Mononuclear cell (primary cell): ENCODE data around the gene NT5DC3. TPM values are rescaled to one million over a fixed set of nuclear protein-coding genes. Genes with fewer than 3 reads are reported as not detected.

ENCODE experiments used
- H3K27me3 ChIP-seq: 2 replicates; pipeline ENCODE4 v1.6.0; 2011; ENCODE audit warnings: low read length, control low read depth; ENCODE audit not compliant: insufficient read depth
- H3K4me1 ChIP-seq: 2 replicates; pipeline ENCODE4 v1.5.1; 2011; ENCODE audit warnings: mild to moderate bottlenecking, low read length, control low read depth; ENCODE audit not compliant: insufficient read depth
- H3K4me3 ChIP-seq: 2 replicates; pipeline ENCODE4 v1.5.1; 2011; ENCODE audit warnings: mild to moderate bottlenecking, low read length, moderate library complexity
- H3K9me3 ChIP-seq: 2 replicates; pipeline ENCODE4 v1.5.1; 2011; ENCODE audit warnings: low read depth, mild to moderate bottlenecking, control low read depth, low read length
- total RNA-seq: library from RNA; depleted of rRNA; stranded (reverse); fragments of >200 nt; gene quantifications from one replicate; pipeline ENCODE4 v1.2.3, GENCODE V29; 2012

The NT5DC3 gene
- total RNA-seq, 1 donor: 1.9 TPM

DNA sequence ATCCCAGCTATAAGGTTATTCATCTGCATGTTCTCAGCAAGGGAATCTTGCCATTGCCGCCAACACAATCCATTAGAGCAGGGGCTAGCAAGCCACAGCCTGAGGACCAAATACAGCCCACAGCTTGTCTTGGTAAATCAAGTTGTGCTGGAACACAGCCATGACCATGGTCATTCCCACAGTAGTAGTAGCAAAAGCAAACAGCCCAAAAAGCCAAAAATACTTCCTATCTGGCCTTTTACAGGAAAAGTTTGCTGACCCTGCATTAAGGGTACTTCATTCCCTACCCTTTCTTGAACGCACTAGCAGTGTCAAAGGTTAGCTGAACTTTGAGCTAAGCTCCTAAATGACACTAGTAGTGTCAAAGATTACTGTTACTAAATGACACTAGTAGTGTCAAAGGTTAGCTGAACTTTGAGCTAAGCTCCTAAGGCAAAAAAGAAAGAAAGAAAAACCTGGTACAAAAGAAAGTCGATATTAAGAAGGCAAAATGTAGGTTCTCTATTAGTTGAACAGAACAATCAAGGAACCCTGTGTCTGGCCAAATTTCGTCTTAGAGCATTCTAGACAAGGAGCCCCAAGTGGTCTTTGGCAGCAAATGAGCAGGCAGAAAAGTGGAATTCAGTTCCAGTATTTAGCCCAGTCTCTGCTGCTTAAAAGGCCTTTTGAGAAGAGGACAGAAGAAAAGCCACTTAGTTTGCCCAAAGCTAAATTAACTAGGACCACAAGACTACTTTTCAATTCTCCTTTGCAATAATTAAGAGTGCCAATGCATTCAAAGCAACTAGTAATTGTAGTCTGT is 67.7 kb downstream of the NT5DC3 start:
- Histone ChIP-seq H3K27me3 (no peaks in the 10 kb centered on the region), H3K9me3 (no peaks in the 10 kb centered on the region), H3K4me3 (no peak overlapping the region), H3K4me1 (no peaks in the 10 kb centered on the region)

DNA sequence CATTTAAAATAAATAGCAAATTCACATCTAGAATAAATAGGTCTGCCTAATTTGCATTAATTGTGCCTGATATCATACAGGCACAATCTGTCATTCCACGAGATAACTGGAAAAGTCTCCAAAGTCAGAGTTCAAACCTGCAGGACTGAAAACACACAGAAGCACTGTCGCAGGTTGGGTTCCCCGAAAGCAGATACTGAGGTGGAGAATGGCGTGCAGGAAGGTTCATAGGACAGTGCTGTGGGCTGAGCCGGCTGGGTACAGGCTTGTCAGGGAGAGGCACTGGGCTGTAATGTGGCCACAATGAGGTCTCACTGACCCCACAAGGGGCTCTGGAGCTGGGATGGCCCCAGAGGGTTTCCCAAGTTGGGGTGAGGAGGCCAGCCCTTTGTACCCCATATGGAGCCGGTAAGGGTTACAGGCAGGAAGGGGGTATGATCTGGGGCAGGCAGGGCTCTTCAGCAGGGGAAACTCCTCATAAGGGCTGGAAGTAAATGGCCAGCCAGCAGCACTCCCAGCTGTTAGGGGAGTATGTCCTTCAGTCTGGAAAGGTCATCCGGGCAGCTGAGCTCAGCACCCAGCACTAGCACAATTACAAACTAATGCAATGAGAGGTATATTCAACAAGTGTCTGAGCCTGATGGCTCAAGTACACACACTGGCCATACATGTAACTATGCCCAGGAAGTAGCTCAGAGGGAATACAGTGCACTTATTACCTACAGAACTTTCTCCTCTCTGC is 68.5 kb downstream of the NT5DC3 start:
- Histone ChIP-seq H3K27me3 (no peaks in the 10 kb centered on the region), H3K9me3 (no peaks in the 10 kb centered on the region), H3K4me3 (no peak overlapping the region), H3K4me1 (no peaks in the 10 kb centered on the region)

- no peak overlapping the region for H3K4me3 ChIP-seq
- no peaks in the 10 kb centered on the region for H3K27me3 ChIP-seq
- H3K9me3 ChIP-seq: no peaks in the 10 kb centered on the region
- no peaks in the 10 kb centered on the region for H3K4me1 ChIP-seq
Measured at GRCh38 chr12:103771466-103771865, 69.6 kb downstream of the NT5DC3 start.

- no peaks in the 10 kb centered on the region for H3K27me3 ChIP-seq
- H3K9me3 ChIP-seq: no peaks in the 10 kb centered on the region
- no peaks in the 10 kb centered on the region for H3K4me1 ChIP-seq
- no peak overlapping the region for H3K4me3 ChIP-seq
Measured at GRCh38 chr12:103769240-103769945, 71.6 kb downstream of the NT5DC3 start.

- Histone ChIP-seq H3K4me1 (no peaks in the 10 kb centered on the region), H3K27me3 (no peaks in the 10 kb centered on the region), H3K4me3 (no peak overlapping the region), H3K9me3 (no peaks in the 10 kb centered on the region)
Measured at GRCh38 chr12:103768467-103769123, 72.4 kb downstream of the NT5DC3 start.

- H3K4me3 ChIP-seq: no peak overlapping the region
- H3K4me1 ChIP-seq: no peaks in the 10 kb centered on the region
- H3K9me3 ChIP-seq: no peaks in the 10 kb centered on the region
- no peaks in the 10 kb centered on the region for H3K27me3 ChIP-seq
Measured at GRCh38 chr12:103766028-103766427, 75.0 kb downstream of the NT5DC3 start.

DNA sequence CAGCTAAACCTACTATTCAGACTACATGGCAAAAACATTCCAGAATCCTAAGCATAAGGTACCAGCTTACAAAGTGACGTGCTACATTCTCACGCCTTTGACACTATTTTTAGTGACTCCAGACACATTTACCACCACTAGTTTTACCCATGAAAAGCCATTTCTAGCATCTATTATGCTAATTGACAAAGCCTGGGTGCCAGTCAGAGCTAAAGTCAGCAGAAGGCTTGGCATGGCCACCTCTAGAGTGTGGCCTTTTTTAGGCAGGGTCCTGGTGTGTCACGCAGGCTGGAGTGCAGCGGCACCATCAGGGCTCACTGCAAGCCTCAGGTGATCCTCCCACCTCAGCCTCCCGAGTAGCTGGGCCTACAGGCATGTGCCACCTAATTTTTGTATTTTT is 75.7 kb downstream of the NT5DC3 start:
- H3K27me3 ChIP-seq: no peaks in the 10 kb centered on the region
- no peak overlapping the region for H3K4me3 ChIP-seq
- no peaks in the 10 kb centered on the region for H3K4me1 ChIP-seq
- H3K9me3 ChIP-seq: no peaks in the 10 kb centered on the region

DNA sequence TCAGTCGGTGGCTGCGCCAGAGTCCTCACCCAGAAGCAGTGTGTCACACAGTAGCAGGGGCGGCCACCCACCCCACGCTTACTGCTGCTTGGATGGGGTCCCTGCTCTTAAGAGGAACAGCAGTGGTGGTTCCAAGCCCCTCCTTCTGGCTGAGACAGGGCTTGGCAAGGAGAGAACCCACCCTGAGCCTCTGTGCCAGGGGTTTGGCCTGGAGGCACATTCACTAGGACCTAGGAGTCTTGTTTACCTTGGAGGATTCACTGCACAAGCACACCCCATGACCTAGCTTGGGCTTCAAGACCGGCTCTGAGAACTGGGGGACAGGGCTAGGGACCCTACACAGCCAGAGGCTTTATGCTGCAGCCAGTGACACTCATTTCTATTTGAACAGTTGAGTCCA is 78.6 kb downstream of the NT5DC3 start:
- Histone ChIP-seq H3K27me3 (no peaks in the 10 kb centered on the region), H3K4me3 (no peak overlapping the region), H3K4me1 (no peaks in the 10 kb centered on the region), H3K9me3 (no peaks in the 10 kb centered on the region)

GRCh38 chr12:103758310-103759089 is 82.5 kb downstream of the NT5DC3 start:
- Histone ChIP-seq H3K4me3 (no peak overlapping the region), H3K27me3 (no peaks in the 10 kb centered on the region), H3K4me1 (no peaks in the 10 kb centered on the region), H3K9me3 (no peaks in the 10 kb centered on the region)

GRCh38 chr12:103757248-103757647 is 83.8 kb downstream of the NT5DC3 start:
- Histone ChIP-seq H3K27me3 (no peaks in the 10 kb centered on the region), H3K9me3 (no peaks in the 10 kb centered on the region), H3K4me3 (no peak overlapping the region), H3K4me1 (no peaks in the 10 kb centered on the region)

DNA sequence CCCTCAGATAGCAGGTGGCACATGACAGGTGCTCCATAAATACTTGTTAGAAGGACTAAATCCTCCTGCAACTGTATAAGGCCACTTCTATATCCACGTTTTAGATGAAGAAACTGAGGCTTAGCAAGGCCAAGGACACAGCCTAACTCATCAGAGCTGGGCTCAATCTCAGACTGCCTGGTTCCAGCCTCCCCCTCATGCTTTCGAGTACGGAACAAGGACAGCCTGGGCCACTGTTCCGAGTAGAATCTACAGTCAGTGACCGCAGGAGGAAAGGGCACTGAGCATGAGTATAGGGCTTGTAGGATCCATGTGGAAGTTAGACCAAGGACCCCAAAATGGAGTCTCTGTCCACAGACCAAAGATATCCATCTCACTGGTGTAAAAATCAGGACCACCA is 84.6 kb downstream of the NT5DC3 start:
- no peaks in the 10 kb centered on the region for H3K4me1 ChIP-seq
- H3K27me3 ChIP-seq: no peaks in the 10 kb centered on the region
- H3K9me3 ChIP-seq: no peaks in the 10 kb centered on the region
- no peak overlapping the region for H3K4me3 ChIP-seq

DNA sequence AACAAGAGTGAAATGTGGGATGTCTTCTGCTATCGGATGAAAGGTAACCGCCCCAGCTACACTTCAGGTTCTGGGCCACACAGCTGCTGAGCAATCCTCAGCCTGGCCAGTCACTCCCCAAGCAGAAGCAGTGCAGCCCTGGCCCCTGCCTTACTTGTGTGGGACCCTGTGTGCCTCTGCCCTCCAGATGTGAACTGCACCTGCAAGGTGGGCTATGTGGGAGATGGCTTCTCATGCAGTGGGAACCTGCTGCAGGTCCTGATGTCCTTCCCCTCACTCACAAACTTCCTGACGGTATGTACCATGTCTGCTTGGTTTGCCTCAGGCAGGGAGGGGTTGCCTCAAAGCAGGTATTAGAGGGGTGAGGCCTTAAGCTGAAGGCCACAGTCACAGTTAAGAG is 85.6 kb downstream of the NT5DC3 start:
- Histone ChIP-seq H3K9me3 (no peaks in the 10 kb centered on the region), H3K27me3 (no peaks in the 10 kb centered on the region), H3K4me3 (no peak overlapping the region), H3K4me1 (no peaks in the 10 kb centered on the region)

DNA sequence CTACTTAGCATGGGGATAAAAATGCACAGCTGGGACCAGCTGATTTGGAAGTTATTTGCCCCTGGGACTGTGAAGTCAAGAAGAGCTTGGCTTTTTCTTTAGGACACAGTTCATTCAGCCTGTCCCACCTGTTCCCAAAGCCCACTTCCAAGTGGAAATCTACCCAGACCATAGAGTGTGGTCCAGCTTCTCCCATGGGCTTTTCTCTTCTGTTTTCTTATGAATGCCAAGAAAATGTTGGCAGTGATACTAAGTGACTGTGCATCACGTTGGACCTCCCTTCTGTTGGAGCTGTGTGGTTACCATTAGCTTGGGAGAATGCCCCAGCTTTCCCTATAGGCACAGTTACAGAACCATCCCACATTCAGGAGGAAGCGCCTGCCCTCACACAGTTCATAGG is 89.4 kb downstream of the NT5DC3 start:
- H3K4me3 ChIP-seq: no peak overlapping the region
- no peaks in the 10 kb centered on the region for H3K9me3 ChIP-seq
- H3K27me3 ChIP-seq: no peaks in the 10 kb centered on the region
- no peaks in the 10 kb centered on the region for H3K4me1 ChIP-seq

- Histone ChIP-seq H3K4me3 (no peak overlapping the region), H3K27me3 (no peaks in the 10 kb centered on the region), H3K4me1 (no peaks in the 10 kb centered on the region), H3K9me3 (no peaks in the 10 kb centered on the region)
Measured at GRCh38 chr12:103751171-103751570, 89.9 kb downstream of the NT5DC3 start.
